Nucleus accumbens (tissue), 56 donors: ENCODE measurements around the gene MTHFD2.

Experiments
- DNase-seq, 56 donors: peaks; one replicate each; lab custom pipeline; 2025; lab: John Stamatoyannopoulos, UW

Gene MTHFD2

GRCh38 chr2:74260495-74260894, 62.1 kb downstream of the MTHFD2 start:
- DNase-seq = no peak

- peak in 19 of 56 donors; percentile 2 to 56 (median 19) for DNase-seq
Observed at GRCh38 chr2:74261204-74261864, 62.9 kb downstream of the MTHFD2 start.

- DNase-seq = no peak
Observed at GRCh38 chr2:74262681-74263080, 64.3 kb downstream of the MTHFD2 start.

GRCh38 chr2:74264281-74264680, 65.9 kb downstream of the MTHFD2 start:
- DNase-seq = no peak

GRCh38 chr2:74267068-74267467, 68.7 kb downstream of the MTHFD2 start:
- DNase-seq = no peak
